ENCODE measurements around the gene CORO1C. TPM values are rescaled to one million over a fixed set of nuclear protein-coding genes. Genes with fewer than 3 reads are reported as not detected.
A peak's percentile ranks its signal among the peaks of the same experiment; 100 is the strongest.
"Not testable (repeated sequence)": the region's sequence is repeated elsewhere in the genome, so short reads cannot be mapped to it uniquely, and the experiment has no call there.

CORO1C gene
- total RNA-seq, 6 donors from 2014 or later = 154 to 297 (median 223) TPM

GRCh38 chr12:108620236-108620879 is 111.0 kb downstream of the CORO1C start:
- ATAC-seq (ENCODE audit: low FRiP score in 2 of 2) (no peak), DNase-seq (peak in 1 of 2 donors; percentile 63)
- Histone ChIP-seq H3K36me3 (peaks cover 0 to 7% (median 4%) of the 10 kb centered on the region in 4 donors), H3K27me3 (no peaks in the 10 kb centered on the region), H3K9me3 (no peaks in the 10 kb centered on the region), H3K4me3 (no peak overlapping the region), H3K27ac (peak overlapping the region; percentile 40 to 79 (median 60)), H3K4me1 (peaks cover 29 to 53% (median 49%) of the 10 kb centered on the region in 4 donors)
- WGBS, 2 donors = 92 to 94% methylated on average over 10 of the region's 10 CpGs
- no peak for TF ChIP-seq POLR2A (IDR thresholded peaks at IDR 0.05)
- TF ChIP-seq CTCF (IDR thresholded peaks at IDR 0.05) = no peak
- no peak for TF ChIP-seq EP300 (IDR thresholded peaks at IDR 0.05)
- TF ChIP-seq POLR2AphosphoS5 (IDR thresholded peaks at IDR 0.05) = peak in 1 of 2 donors; percentile 46

GRCh38 chr12:108619369-108620160 is 111.8 kb downstream of the CORO1C start:
- ATAC-seq (ENCODE audit: low FRiP score in 2 of 2) = no peak
- no peaks in the 10 kb centered on the region for H3K27me3 ChIP-seq
- H3K4me3 ChIP-seq = no peak overlapping the region
- peaks cover 29 to 53% (median 49%) of the 10 kb centered on the region in 4 donors for H3K4me1 ChIP-seq
- H3K9me3 ChIP-seq = no peaks in the 10 kb centered on the region
- TF ChIP-seq POLR2AphosphoS5 (IDR thresholded peaks at IDR 0.05) = no peak
- TF ChIP-seq POLR2A (IDR thresholded peaks at IDR 0.05) = no peak
- TF ChIP-seq EP300 (IDR thresholded peaks at IDR 0.05) = no peak
- TF ChIP-seq CTCF (IDR thresholded peaks at IDR 0.05) = no peak
- no peak for DNase-seq
- H3K36me3 ChIP-seq = peaks cover 0 to 7% (median 4%) of the 10 kb centered on the region in 4 donors
- 84 to 86% methylated on average over 14 of the region's 14 CpGs for WGBS, 2 donors
- H3K27ac ChIP-seq = peak overlapping the region in 1 of 4 donors; percentile 74

GRCh38 chr12:108618953-108619274 is 112.4 kb downstream of the CORO1C start:
- H3K27me3 ChIP-seq; H3K9me3 ChIP-seq; H3K36me3 ChIP-seq; ATAC-seq (ENCODE audit: low FRiP score in 2 of 2); H3K4me3 ChIP-seq; H3K27ac ChIP-seq; DNase-seq: not testable (repeated sequence)
- peaks cover 30 to 55% (median 51%) of the 10 kb centered on the region in 4 donors for H3K4me1 ChIP-seq
- WGBS, 2 donors = 81 to 88% methylated on average over 4 of the region's 4 CpGs

- H3K27me3 ChIP-seq = no peaks in the 10 kb centered on the region
- H3K4me3 ChIP-seq = no peak overlapping the region
- no peaks in the 10 kb centered on the region for H3K9me3 ChIP-seq
- WGBS, 2 donors = 12 to 14% methylated on average over 16 of the region's 16 CpGs
- peaks cover 0 to 3% (median 1%) of the 10 kb centered on the region in 4 donors for H3K36me3 ChIP-seq
- DNase-seq (peak; percentile 85 to 97), ATAC-seq (ENCODE audit: low FRiP score in 2 of 2) (peak; percentile 85 to 89)
- TF ChIP-seq POLR2AphosphoS5 (IDR thresholded peaks at IDR 0.05) (no peak), CTCF (IDR thresholded peaks at IDR 0.05) (peak; percentile 87 to 95 (median 92)), EP300 (IDR thresholded peaks at IDR 0.05) (no peak), POLR2A (IDR thresholded peaks at IDR 0.05) (no peak)
- H3K4me1 ChIP-seq = peaks cover 36 to 58% (median 56%) of the 10 kb centered on the region in 4 donors
- H3K27ac ChIP-seq = peak overlapping the region in 1 of 4 donors; percentile 71
These were observed 113.0 kb downstream of the CORO1C start for GRCh38 chr12:108618079-108618952.
